Measurements from ENCODE around the gene CDC42SE2.
"Not testable (repeated sequence)": the region's sequence is repeated elsewhere in the genome, so short reads cannot be mapped to it uniquely, and the experiment has no call there.

Gene CDC42SE2

DNA sequence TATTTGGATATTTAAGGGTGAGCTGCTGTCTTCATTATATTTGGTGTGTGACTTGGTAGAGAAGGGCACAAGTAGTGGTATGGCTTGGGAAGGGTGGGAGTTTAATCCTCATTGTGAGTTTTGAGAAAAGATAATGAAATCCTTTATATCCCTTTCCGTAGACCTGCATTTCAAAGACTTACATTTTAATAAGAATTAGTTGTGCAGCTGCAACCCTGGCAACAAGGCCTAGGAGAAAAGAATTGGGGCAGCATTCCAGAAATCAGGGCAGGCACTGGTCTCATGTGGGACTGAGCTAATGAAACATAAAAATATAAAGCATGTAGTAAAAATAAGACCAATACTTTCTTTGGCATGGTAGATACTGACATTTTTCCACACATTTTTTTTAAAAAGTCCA lies 60.5 kb downstream of the CDC42SE2 start:
- DNase-seq, result no peak

DNA sequence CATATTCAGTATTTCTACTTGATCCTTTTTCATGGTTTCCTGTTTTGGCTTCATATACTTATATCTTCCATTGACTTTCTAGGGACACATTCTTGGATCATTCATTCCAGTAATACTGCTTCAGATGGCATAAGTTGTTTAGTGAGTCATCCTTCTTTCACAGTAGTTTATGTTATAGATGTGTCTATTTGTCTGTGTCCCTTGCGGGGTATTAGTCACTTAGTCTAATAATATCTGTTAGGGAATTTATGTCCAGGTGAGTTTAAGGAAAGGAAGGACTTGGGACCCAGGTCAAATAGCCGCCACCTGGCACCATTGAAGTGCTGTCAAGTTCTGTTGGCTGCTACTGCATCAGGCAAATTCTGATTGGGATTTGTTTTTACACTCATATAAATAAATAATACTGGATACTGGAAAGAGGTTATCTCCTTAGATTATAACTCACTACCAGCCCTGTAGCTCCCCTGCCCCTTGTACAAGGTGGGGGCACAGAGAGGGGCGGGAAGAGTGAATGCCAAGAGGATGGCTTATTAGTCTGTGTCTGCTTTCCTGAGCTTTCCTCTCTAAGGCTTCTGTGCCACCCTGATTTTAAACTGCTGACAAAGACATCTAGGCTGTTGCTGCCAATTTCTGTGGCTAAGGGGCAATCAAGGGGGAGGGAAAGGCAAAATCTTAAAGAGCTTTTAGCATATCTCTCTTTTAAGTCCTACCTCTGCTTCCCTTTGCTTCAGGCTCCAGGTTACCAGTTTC lies 64.9 kb downstream of the CDC42SE2 start:
- DNase-seq, result no peak

DNA sequence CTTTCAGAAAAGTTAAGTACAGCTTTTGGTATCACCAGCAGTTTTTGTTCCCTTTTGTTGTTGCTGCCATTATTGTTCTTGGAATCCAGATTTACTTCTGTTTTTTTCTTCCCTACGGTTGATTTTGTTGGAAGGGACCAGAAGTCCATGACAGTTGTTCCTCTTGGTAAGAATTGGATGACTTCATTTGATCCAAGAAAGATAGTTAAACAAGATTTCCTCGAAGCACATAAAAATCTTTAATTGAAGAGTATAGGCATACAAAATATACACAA lies 65.4 kb downstream of the CDC42SE2 start:
- DNase-seq, result no peak

DNA sequence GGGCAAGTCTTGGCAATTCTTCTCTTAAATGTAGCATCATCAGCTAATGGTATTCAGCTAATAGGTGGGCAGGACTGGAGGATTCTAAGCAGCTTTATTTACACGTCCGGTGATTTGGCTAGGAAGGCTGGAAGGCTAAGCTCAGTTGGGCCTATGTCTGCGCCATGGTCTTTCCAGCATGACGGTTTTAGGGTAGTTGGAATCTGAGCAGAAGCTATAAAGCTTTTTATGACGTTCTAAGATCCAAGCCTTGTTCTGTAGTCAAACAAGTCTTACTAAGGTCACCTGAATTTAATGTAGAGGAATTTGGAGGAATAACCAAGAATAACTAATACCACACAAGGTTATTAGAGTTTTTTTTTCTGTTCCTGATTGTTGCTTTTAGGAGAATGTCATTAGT lies 66.2 kb downstream of the CDC42SE2 start:
- DNase-seq, result no peak

DNA sequence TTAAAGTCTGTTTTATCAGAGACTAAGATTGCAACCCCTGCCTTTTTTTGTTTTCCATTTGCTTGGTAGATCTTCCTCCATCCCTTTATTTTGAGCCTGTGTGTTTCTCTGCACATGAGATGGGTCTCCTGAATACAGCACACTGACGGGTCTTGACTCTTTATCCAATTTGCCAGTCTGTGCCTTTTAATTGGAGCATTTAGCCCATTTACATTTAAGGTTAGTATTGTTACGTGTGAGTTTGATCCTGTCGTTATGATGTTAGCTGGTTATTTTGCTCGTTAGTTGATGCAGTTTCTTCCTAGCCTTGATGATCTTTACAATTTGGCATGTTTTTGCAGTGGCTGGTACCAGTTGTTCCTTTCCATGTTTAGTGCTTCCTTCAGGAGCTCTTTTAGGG lies 71.9 kb downstream of the CDC42SE2 start:
- not testable (repeated sequence) for DNase-seq

DNA sequence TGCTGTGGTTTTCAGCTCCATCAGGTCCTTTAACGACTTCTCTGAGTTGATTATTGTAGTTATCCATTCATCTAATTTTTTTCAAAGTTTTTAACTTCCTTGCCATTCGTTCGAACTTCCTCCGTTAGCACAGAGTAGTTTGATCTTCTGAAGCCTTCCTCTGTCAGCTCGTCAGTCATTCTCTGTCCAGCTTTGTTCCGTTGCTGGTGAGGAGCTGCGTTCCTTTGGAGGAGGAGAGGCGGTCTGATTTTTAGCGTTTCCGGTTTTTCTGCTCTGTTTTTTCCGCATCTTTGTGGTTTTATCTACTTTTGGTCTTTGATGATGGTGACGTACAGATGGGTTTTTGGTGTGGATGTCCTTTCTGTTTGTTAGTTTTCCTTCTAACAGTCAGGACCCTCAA lies 72.9 kb downstream of the CDC42SE2 start:
- DNase-seq, result not testable (repeated sequence)

DNA sequence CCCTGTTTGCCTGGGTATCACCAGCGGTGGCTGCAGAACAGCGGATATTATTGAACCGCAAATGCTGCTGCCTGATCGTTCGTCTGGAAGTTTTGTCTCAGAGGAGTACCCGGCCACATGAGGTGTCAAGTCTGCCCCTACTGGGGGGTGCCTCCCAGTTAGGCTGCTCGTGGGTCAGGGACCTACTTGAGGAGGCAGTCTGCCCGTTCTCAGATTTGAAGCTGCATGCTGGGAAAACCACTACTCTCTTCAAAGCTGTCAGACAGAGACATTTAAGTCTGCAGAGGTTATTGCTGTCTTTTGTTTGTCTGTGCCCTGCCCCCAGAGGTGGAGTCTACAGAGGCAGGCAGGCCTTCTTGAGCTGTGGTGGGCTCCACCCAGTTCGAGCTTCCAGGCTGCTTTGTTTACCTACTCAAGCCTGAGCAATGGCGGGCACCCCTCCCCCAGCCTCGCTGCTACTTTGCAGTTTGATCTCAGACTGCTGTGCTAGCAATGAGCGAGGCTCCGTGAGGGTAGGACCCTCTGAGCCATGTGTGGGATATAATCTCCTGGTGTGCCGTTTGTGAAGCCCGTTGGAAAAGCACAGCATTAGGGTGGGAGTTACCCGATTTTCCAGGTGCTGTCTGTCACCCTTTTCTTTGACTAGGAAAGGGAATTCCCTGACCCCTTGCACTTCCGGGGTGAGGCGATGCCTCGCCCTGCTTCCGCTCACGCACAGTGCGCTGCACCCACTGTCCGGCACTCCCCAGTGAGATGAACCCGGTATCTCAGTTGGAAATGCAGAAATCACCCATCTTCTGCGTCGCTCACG lies 73.6 kb downstream of the CDC42SE2 start:
- DNase-seq, result not testable (repeated sequence)

DNA sequence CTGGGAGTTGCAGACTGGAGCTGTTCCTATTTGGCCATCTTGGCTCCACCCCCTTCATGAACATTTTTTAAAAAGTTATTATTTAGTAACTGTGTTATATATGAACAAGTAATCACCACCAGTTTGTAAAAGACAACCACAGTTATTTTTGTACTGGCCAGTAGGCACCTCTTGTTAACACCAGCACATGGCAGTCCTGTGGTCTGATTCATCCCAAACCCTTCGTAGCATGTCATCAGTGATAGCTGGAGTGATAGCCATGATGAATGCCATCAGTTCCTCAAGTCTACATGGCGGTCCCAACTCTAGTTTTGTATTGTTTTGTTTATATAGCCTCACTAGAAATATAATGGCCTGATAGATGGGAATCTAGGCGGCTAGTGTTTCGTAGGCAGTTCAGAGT lies 74.2 kb downstream of the CDC42SE2 start:
- DNase-seq, result no peak

DNA sequence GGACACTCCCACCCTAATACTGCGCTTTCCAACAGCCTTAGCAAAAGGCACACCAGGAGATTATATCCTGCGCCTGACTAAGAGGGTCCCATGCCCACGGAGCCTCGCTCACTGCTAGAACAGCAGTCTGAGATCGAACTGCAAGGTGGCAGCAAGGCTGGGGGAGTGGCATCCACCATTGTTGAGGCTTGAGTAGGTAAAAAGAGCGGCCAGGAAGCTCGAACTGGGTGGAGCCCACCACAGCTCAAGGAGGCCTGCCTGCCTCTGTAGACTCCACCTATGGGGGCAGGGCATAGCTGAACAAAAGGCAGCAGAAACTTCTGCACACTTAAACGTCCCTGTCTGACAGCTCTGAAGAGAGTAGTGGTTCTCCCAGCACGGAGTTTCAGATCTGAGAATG lies 80.4 kb downstream of the CDC42SE2 start:
- not testable (repeated sequence) for DNase-seq

DNA sequence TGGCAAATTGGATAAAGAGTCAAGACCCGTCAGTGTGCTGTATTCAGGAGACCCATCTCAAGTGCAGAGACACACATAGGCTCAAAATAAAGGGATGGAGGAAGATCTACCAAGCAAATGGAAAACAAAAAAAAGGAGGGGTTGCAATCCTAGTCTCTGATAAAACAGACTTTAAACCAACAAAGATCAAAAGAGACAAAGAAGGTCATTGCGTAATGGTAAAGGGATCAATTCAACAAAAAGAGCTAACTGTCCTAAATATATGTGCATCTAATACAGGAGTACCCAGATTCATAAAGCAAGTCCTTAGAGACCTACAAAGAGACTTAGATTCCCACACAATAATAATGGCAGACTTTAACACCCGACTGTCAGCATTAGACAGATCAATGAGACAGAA lies 82.4 kb downstream of the CDC42SE2 start:
- DNase-seq, result not testable (repeated sequence)

DNA sequence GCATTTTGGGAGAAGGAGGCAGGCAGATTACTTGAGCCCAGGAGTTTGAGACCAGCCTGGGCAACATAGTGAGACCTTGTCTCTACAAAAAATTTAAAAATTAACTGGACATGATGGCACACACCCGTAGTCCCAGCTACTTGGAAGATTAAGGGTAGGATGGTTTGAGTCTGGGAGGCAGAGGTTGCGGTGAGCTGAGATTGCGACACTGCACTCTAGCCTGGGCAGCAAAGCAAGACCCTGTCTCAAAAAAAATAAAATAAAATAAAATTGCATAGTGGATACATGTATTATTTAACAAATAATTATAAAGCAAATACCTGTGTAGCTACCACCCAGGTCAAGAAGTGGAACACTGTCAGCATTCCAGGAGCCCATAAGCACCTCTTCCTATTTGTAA lies 90.1 kb downstream of the CDC42SE2 start:
- DNase-seq, result no peak

DNA sequence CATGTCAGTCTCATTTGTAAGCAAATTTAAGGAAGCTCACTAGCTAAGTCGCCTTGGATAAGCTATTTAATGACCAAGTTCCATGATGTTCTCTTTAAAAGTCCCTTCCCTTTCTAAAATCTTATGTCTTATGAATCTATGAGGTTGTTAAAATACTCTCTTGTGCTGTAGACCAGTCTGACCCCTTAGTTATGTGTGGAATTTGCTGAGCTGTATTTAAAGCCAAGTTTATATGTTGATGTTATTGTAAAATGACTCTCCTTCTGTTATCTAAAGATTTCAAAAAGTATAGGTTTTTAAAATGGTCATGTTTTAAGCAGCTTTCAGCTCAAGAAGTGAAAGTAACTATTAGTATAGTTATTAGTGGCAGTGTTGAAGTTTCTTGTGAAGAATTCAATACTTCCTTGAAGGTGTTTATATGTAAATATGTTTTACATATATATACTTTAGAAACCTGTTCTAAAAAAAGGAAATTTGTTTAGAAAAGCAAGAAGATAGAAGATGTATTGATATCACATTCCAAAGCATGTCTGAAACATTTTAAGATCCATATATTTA lies 92.2 kb downstream of the CDC42SE2 start:
- no peak for DNase-seq

DNA sequence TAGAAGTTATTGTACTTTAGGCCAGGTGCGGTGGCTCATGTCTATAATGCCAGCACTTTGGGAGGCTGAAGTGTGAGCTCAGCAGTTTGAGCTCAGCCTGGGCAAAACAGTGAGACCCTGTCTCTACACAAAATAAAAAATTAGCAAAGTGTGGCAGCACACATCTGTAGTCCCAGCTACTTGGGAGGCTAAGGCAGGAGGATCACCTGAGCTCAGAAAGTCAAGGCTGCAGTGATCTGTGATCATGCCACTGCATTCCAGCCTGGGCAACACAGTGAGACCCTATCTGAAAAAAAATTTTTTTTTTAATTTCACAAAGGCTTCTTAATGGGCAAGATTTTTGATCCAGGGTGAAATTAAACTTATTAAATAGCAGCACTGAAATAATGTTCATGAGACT lies 92.8 kb downstream of the CDC42SE2 start:
- DNase-seq, result no peak

DNA sequence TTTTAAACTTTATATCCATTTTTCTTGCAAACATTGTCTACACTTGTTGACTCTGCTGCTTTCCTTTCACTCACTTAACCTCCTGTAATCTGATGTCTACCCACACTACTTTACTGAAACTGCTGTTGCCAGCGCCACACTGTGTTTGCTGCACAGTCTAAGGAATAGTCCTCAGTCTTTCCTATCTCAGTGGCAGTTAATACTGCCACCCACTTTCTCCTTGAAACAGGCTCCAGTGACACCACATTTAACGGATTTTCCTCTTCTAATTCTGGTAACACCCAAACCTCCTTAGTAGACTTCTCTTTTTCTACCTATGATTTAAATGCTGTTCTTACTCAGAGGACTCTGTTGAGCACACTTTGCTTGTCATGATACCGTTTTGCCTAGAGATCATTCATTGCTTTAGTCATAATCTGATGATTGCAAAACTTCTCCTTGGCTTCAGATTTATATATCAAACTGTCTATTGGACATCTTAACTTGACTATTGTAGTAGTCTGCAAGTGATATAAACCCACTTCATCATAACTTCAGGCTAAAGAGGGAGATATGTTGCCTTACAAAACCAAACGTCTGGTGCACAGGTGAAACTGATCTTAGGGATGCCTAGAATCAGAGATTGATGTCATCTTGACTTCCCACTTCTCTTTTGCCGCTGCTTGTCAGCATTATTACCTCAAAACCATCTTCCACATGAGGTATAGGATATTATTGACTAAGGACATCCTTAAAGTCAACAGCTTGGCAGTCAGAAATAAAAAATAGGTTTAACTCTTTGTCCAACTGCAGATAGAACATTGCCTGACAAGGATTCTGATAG lies 94.1 kb downstream of the CDC42SE2 start:
- no peak for DNase-seq

DNA sequence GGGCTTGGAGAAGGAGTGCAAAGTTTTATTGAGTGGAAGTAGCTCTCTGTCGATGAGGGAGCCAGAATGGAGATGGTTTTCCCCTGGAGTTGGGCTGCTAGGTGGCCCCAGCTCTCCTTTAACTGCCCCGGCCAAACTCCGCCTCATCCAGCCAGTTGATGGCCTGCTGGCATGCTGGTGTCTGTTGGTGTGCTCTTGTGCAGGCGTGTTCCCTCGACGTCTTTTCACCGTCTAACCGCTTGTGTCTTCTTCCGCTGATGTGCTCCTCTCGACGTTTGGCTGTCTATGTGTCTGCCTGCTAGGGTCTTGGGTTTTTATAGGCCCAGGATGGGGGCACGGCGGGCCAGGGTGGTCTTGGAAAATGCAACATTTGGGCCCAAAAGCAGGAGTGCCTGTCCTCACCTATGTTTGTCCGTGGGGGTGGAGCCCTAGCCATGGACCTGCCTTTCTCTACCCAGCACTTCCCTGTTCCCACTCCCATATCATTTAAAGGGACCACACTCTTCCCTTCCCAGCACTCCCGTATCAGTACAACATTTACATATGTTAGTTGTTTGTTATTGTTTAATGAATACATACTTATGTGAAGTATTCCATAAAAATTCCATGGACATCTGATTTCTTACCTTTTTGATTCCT lies 97.9 kb downstream of the CDC42SE2 start:
- DNase-seq, result no peak

DNA sequence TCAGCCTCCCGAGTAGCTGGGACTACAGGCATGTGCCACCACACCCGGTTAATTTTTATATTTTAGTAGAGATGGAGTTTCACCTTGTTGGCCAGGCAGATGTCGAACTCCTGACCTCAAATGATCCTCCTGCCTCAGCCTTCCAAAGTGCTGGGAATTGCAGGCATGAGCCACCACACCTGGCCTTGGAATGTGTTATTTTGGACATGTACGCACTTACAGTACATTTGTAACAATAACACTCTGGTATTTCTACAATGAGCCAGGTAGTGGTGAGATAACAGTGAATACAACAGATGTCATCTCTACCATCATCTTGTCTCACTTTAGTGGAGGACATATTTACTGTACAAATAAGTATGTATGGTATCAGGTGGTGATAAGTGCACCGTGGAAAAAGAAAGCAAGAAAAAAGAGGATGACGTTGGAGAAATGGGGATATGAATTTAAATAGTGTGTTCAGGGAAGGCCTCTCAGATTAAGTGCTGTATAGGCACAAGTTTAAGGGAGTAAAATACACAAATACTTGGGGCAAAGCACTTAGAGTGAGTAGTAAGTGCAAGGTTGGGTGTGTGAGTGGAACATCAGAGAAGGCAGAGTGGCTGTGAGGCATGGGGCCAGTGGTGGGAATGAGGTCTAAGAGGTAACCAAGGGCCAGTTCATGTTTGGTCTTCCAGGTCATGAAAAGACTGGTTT lies 100.1 kb downstream of the CDC42SE2 start:
- no peak for DNase-seq

DNA sequence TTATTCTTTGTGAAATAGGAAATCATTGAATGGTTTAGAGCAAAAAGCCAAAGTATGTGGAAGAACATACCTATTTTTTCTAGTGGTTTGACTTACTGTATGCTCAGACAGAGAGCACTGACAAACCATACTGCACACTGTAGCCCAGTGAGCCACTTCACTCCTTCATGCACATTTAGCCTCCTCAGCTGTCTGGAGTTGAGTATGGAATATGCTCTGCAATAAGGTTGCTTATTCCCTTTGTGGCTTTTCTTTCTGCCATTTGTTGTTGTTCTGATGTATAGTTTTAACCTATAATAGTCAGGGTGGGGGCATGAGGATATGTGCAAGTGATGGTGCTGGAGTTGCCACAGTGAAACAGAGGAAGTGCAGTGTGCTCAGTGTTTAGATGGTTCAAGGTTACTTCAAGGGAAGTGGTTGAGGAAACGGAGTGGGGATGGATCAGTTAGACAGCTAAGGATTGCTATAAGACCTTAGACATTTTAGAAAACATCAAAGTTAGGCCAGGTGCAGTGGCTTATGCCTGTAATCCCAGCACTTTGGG lies 100.7 kb downstream of the CDC42SE2 start:
- no peak for DNase-seq

DNA sequence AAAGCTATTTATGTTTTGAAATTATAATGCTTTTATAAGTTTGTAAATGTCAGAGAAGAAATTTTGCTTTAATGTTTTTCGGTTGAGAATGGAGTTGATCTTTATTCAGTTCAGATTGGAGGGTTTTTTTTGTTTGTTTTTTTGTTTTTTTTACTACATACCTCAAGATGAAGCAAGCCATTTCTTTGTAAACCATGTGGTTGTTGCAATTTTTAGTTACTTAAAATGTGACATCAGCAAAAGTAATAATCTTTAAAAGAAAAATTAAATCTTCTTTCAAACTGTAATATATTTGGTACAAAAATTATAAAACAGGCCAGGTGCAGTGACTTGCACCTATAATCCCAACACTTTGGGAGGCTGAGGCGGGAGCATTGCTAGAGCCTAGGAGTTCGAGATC lies 102.6 kb downstream of the CDC42SE2 start:
- no peak for DNase-seq

DNA sequence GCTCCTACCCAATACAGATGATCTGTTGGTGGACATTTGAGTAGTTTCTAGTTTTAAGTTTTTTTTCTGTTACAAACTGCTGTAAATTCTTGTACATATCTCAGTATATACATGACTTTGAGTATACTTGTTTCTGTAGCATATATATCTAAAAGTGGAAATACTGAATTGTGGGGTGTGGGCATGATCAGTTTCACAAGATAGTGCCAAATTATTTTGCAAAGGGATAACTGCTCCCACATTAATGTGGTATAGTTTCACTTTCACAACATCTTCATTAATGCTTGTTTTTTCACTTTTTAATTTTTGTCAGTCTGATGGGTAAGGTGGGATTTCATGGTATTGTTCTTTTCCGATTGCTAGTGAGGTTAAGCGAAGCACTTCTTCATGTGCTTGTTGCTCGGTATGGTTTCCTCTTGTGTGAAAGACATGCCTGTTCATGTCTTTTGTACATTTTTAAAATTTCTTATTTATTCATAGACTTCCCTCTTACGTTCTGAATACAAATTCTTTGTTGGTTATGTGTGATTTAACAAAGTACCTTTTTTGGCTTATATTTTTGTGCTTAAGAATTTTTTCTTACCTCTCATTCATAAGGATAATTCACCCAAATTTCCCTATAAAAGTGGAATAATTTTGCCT lies 103.5 kb downstream of the CDC42SE2 start:
- DNase-seq, result no peak

DNA sequence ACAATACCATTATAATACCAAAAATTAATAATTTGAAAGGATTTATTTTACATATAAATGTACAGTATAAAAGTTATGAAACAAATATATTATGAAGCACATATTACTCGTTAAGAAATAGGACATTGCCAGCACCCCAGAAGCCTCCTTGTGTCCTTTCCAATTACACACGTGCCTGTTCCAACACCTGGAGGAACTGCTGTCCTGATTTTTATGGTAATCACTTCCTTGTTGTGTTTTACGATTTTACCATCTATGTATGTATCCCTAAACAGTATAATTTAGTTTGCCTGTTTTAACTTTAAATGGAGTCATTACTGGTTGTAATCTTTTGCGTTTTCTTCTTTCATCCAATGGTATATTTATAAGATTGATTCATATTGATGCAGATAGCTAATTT lies 105.0 kb downstream of the CDC42SE2 start:
- no peak for DNase-seq

DNA sequence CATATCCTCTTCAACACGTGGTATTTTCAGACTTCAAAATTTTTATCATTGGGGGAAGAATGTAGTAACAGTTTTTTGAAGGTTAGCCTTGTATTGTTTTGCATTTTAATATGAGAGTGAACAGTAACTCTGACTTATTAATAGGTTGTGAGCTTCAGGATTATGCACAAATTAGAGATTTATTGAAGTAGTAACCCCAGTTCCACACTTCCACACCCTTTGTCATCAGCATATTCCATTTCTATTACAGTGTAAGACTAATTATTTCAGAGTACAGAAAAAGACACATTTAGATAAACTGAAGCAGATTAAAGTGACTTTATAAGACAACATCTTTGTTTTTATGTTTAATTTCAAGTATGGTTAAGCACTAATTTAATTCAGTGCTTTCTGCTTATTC lies 105.7 kb downstream of the CDC42SE2 start:
- DNase-seq, result no peak

DNA sequence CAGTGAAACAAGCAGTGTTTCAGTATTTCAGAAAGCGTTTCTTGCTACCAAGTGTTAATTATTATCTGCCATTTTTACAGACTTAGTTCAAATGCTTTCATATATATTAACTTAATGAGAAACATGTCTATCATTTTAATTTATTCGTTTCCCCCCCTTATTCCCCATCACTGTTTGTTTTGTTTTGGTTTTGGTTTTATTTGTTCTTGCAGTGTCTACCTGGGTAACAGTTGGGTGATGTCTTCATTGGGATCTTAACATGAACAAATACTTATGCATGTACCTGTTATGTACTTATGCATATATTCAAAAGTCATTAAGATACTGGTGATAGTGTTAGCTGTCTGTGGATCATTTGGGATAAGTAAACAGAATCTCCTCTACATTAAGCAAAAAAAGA lies 108.0 kb downstream of the CDC42SE2 start:
- no peak for DNase-seq

Measured in SHP77 (cell line).